Stimulated activated CD4-positive, alpha-beta T cell treated with anti-CD3 and anti-CD28 coated beads, Interleukin-1b, Interleukin-23, amount 100 ng/mL, for 48 hours (primary cell): ENCODE results near the gene MSANTD1.
A peak's percentile ranks its signal among the peaks of the same experiment; 100 is the strongest.

Experiments
- DNase-seq: peaks from one replicate; pipeline ENCODE4 v3.0.0-alpha.2; 2020

MSANTD1 gene

GRCh38 chr4:3250438-3250955 lies 1.5 kb downstream of the MSANTD1 start:
- no peak for DNase-seq

GRCh38 chr4:3250956-3251690 lies 2.2 kb downstream of the MSANTD1 start:
- DNase-seq: no peak

GRCh38 chr4:3251691-3252479 lies 2.9 kb downstream of the MSANTD1 start:
- no peak for DNase-seq

GRCh38 chr4:3252480-3252828 lies 3.5 kb downstream of the MSANTD1 start:
- no peak for DNase-seq

GRCh38 chr4:3252831-3253641 lies 4.1 kb downstream of the MSANTD1 start:
- DNase-seq: no peak

GRCh38 chr4:3253808-3254207 lies 4.8 kb downstream of the MSANTD1 start:
- DNase-seq: no peak

GRCh38 chr4:3254302-3255131 lies 5.6 kb downstream of the MSANTD1 start:
- DNase-seq: no peak

GRCh38 chr4:3255611-3256186 lies 6.7 kb downstream of the MSANTD1 start:
- DNase-seq: no peak

- no peak for DNase-seq
These were observed 7.5 kb downstream of the MSANTD1 start for GRCh38 chr4:3256230-3257102.

- DNase-seq: no peak
These were observed 8.2 kb downstream of the MSANTD1 start for GRCh38 chr4:3257103-3257555.

- DNase-seq: peak; percentile 36
These were observed 8.9 kb downstream of the MSANTD1 start for GRCh38 chr4:3257556-3258482.

- DNase-seq: no peak
These were observed 12.7 kb downstream of the MSANTD1 start for GRCh38 chr4:3261411-3262207.

- DNase-seq: no peak
These were observed 13.5 kb downstream of the MSANTD1 start for GRCh38 chr4:3262208-3263052.

GRCh38 chr4:3263053-3263875 lies 14.3 kb downstream of the MSANTD1 start:
- DNase-seq: no peak

- DNase-seq: no peak
These were observed 14.9 kb downstream of the MSANTD1 start for GRCh38 chr4:3263876-3264193.

GRCh38 chr4:3266076-3266475 lies 17.1 kb downstream of the MSANTD1 start:
- no peak for DNase-seq
